SK-N-SH (cell line): ENCODE measurements around the gene UGT1A10. TPM values are rescaled to one million over a fixed set of nuclear protein-coding genes. Genes with fewer than 3 reads are reported as not detected.
"Not testable (repeated sequence)": the region's sequence is repeated elsewhere in the genome, so short reads cannot be mapped to it uniquely, and the experiment has no call there.

Experiments used
- CTCF ChIA-PET: fragments of 300-600, 350-600 bp; formaldehyde crosslinking; extraction: SDS; loops from one replicate; lab custom pipeline; 2021; lab: Yijun Ruan, JAX
- POLR2A ChIA-PET: fragments of 350-600 bp; sonication (Branson Sonifier 250); formaldehyde crosslinking; extraction: SDS; loops from one replicate; lab custom pipeline; 2020; ENCODE audit warnings: antibody characterized with exemption, inconsistent platforms; lab: Yijun Ruan, JAX
- DNase-seq: peaks from one replicate; pipeline ENCODE4 v3.0.0; 2012
- H2AFZ ChIP-seq: fragments of 200-600 bp; sonication (generic); 2 replicates; pipeline ENCODE4 v1.8.1; 2016; ENCODE audit warnings: antibody characterized with exemption, mild to moderate bottlenecking, low read depth
- H3F3A ChIP-seq: fragments of 200-600 bp; sonication (generic); replicated peaks from 2 replicates; pipeline ENCODE3; 2016; ENCODE audit warnings: antibody characterized with exemption, mild to moderate bottlenecking; ENCODE audit not compliant: insufficient read depth
- H3K27ac ChIP-seq, 2 experiments: fragments of 200-500 bp in 1 of 2; fragments of 200-600 bp in 1 of 2; sonication (Bioruptor generic) in 1 of 2; sonication (generic), shearing (Covaris generic) in 1 of 2; 2 replicates each; pipeline versions ENCODE4 v1.5.1 to v1.6.1; 2014 to 2016; ENCODE audit warnings: low read depth in 2 of 2, inconsistent platforms in 1 of 2, low read length in 1 of 2, mild to moderate bottlenecking in 1 of 2, mixed read lengths in 1 of 2
- H3K27me3 ChIP-seq: fragments of 200-600 bp; sonication (generic), shearing (Covaris generic); 2 replicates; pipeline ENCODE4 v1.6.1; 2016; ENCODE audit warnings: mixed run types; ENCODE audit not compliant: insufficient read depth
- H3K36me3 ChIP-seq, 2 experiments: fragments of 200-500 bp in 1 of 2; fragments of 200-600 bp in 1 of 2; sonication (Bioruptor generic) in 1 of 2; sonication (generic) in 1 of 2; replicated peaks in 1 of 2; 2 replicates each; pipeline versions ENCODE3 to v1.5.1; 2014 to 2016; ENCODE audit warnings: low read length in 1 of 2, mild to moderate bottlenecking in 1 of 2; ENCODE audit not compliant: insufficient read depth in 2 of 2, control insufficient read depth in 1 of 2
- H3K4me1 ChIP-seq, 2 experiments: fragments of 200-500 bp in 1 of 2; fragments of 200-600 bp in 1 of 2; sonication (Bioruptor generic) in 1 of 2; sonication (generic), shearing (Covaris generic) in 1 of 2; 2 replicates each; pipeline versions ENCODE4 v1.5.1 to v1.6.1; 2014 to 2016; ENCODE audit warnings: low read depth in 1 of 2, low read length in 1 of 2, mixed run types in 1 of 2; ENCODE audit not compliant: insufficient read depth in 2 of 2, control insufficient read depth in 1 of 2
- H3K4me2 ChIP-seq: fragments of 200-600 bp; sonication (generic), shearing (Covaris generic); 2 replicates; pipeline ENCODE4 v1.6.1; 2017; ENCODE audit warnings: mixed run types
- H3K4me3 ChIP-seq, 2 experiments: fragments of 200-500 bp in 1 of 2; fragments of 200-600 bp in 1 of 2; sonication (Bioruptor generic) in 1 of 2; sonication (generic), shearing (Covaris generic) in 1 of 2; 2 replicates each; pipeline versions ENCODE4 v1.5.1 to v1.8.1; 2014 to 2016; ENCODE audit warnings: low read depth in 2 of 2, inconsistent platforms in 1 of 2, low read length in 1 of 2, mild to moderate bottlenecking in 1 of 2, mixed read lengths in 1 of 2, moderate library complexity in 1 of 2
- H3K79me2 ChIP-seq: fragments of 200-600 bp; sonication (generic); 2 replicates; pipeline ENCODE4 v1.8.1; 2017; ENCODE audit warnings: mild to moderate bottlenecking; ENCODE audit not compliant: insufficient read depth
- H3K9ac ChIP-seq: fragments of 200-600 bp; sonication (generic); 2 replicates; pipeline ENCODE4 v1.6.1; 2017; ENCODE audit warnings: mixed run types
- H3K9me2 ChIP-seq: fragments of 200-600 bp; sonication (generic); 2 replicates; pipeline ENCODE4 v1.6.1; 2017; ENCODE audit warnings: mixed run types
- H3K9me3 ChIP-seq: fragments of 200-600 bp; sonication (generic); 2 replicates; pipeline ENCODE4 v1.6.1; 2017; ENCODE audit warnings: mixed run types, mild to moderate bottlenecking, moderate library complexity
- H4K20me1 ChIP-seq: fragments of 200-600 bp; sonication (generic); 2 replicates; pipeline ENCODE4 v1.6.1; 2017; ENCODE audit warnings: mild to moderate bottlenecking, mixed run types; ENCODE audit not compliant: insufficient read depth
- ELF1 ChIP-seq: IDR thresholded peaks from 2 replicates; pipeline ENCODE4 v1.4.0; 2012
- EP300 ChIP-seq, 2 experiments: IDR thresholded peaks; 2 replicates each; pipeline versions ENCODE4 v1.4.0 to v1.6.1; 2012; ENCODE audit warnings: borderline replicate concordance in 1 of 2, low read depth in 1 of 2, low read length in 1 of 2
- EZH2phosphoT487 ChIP-seq: fragments of 200-600 bp; sonication (generic); IDR thresholded peaks from 2 replicates; pipeline ENCODE4 v1.6.1; 2017; ENCODE audit warnings: low read depth, mixed run types, mild to moderate bottlenecking, antibody characterized with exemption, moderate library complexity, borderline replicate concordance
- GABPA ChIP-seq: IDR thresholded peaks from 2 replicates; pipeline ENCODE4 v1.4.0; 2012; ENCODE audit warnings: low read depth, mild to moderate bottlenecking
- MEF2A ChIP-seq: IDR thresholded peaks from 2 replicates; pipeline ENCODE4 v1.4.0; 2012; ENCODE audit warnings: low read depth, borderline replicate concordance
- NFIC ChIP-seq: IDR thresholded peaks from 2 replicates; pipeline ENCODE4 v1.4.0; 2012; ENCODE audit warnings: borderline replicate concordance
- POLR2AphosphoS5 ChIP-seq: IDR thresholded peaks from 2 replicates; pipeline ENCODE4 v1.6.1; 2012; ENCODE audit warnings: low read depth, low read length
- RAD21 ChIP-seq: IDR thresholded peaks from 2 replicates; pipeline ENCODE4 v1.6.1; 2012; ENCODE audit warnings: mild to moderate bottlenecking, low read length
- RFX5 ChIP-seq: IDR thresholded peaks from 2 replicates; pipeline ENCODE4 v1.6.1; 2012; ENCODE audit warnings: mild to moderate bottlenecking, improper control_type of control experiment, low read length
- SIN3A ChIP-seq: IDR thresholded peaks from 2 replicates; pipeline ENCODE4 v1.6.1; 2012; ENCODE audit warnings: low read depth, mild to moderate bottlenecking, low read length, moderate library complexity, borderline replicate concordance
- SMC3 ChIP-seq: IDR thresholded peaks from 2 replicates; pipeline ENCODE4 v1.6.1; 2012; ENCODE audit warnings: low read depth, low read length, improper control_type of control experiment
- TCF12 ChIP-seq: IDR thresholded peaks from 2 replicates; pipeline ENCODE4 v1.4.0; 2012
- TEAD4 ChIP-seq: IDR thresholded peaks from 2 replicates; pipeline ENCODE4 v1.4.0; 2012; ENCODE audit warnings: mild to moderate bottlenecking, borderline replicate concordance; ENCODE audit not compliant: insufficient read depth
- ZBTB33 ChIP-seq: IDR thresholded peaks from 2 replicates; pipeline ENCODE4 v1.4.0; 2012; ENCODE audit warnings: low read depth, borderline replicate concordance
- WGBS: methylation state at CpG from one replicate; pipeline ENCODE4 v1.1.6; 2017; ENCODE audit warnings: low lambda C conversion rate; 5-methylcytosine and 5-hydroxymethylcytosine counted together
- polyA plus RNA-seq, 3 experiments: library from polyadenylated mRNA; depleted of rRNA; stranded (reverse); fragments of >200 nt; gene quantifications; 2 replicates each; pipeline ENCODE4 v1.2.3, GENCODE V29; 2012
- TF ChIP-seq, protein P1 (sequence below): IDR thresholded peaks from 2 replicates; pipeline ENCODE4 v1.4.0; 2012; ENCODE audit warnings: low read depth, borderline replicate concordance
- TF ChIP-seq, protein P2 (sequence below): IDR thresholded peaks from 2 replicates; pipeline ENCODE4 v1.4.0; 2012; ENCODE audit warnings: low read depth
- TF ChIP-seq, protein P3 (sequence below): fragments of 150-350 bp; IDR thresholded peaks from 2 replicates; pipeline ENCODE4 v1.6.1; 2017; ENCODE audit warnings: antibody characterized with exemption, low read length, low read depth, borderline replicate concordance
- TF ChIP-seq, protein P4 (sequence below): fragments of 200-600 bp; sonication (generic); IDR thresholded peaks from 2 replicates; pipeline ENCODE4 v1.6.1; 2017; ENCODE audit warnings: antibody characterized with exemption, mild to moderate bottlenecking, moderate library complexity

Gene UGT1A10
- polyA plus RNA-seq, 1 of the 3 experiments (the other 2 are of a cell fraction), result not detected

- H3K9me3 ChIP-seq, POLR2A ChIA-PET, DNase-seq, H3K27ac ChIP-seq, H2AFZ ChIP-seq, H3K9me2 ChIP-seq, H3K9ac ChIP-seq, H3K79me2 ChIP-seq, H3K4me3 ChIP-seq, CTCF ChIA-PET, H3K36me3 ChIP-seq, H3F3A ChIP-seq, H3K4me2 ChIP-seq, H4K20me1 ChIP-seq, H3K27me3 ChIP-seq, H3K4me1 ChIP-seq: not testable (repeated sequence)
- 29% methylated on average over 5 of the region's 5 CpGs for WGBS
Measured at GRCh38 chr2:233621863-233622262, 14.4 kb upstream of the UGT1A10 start.

- H3K79me2 ChIP-seq, result no peaks in the 10 kb centered on the region
- H3K9ac ChIP-seq, result no peak overlapping the region
- no peak overlapping the region for H3K4me3 ChIP-seq
- no peaks in the 10 kb centered on the region for H3K4me1 ChIP-seq
- DNase-seq, result no peak
- no peaks in the 10 kb centered on the region for H3F3A ChIP-seq
- no peaks in the 10 kb centered on the region for H3K9me3 ChIP-seq
- H4K20me1 ChIP-seq, result no peaks in the 10 kb centered on the region
- no peaks in the 10 kb centered on the region for H3K27me3 ChIP-seq
- H3K9me2 ChIP-seq, result no peaks in the 10 kb centered on the region
- no peak overlapping the region for H2AFZ ChIP-seq
- H3K4me2 ChIP-seq, result no peak overlapping the region
- ChIA-PET POLR2A (no interaction called here), CTCF (interaction anchor here (0.8 kb wide), 1 partner anchor 16 kb away, joined by 3 read pairs; no protein-coding TSS in a partner anchor)
- H3K27ac ChIP-seq, result no peak overlapping the region
- H3K36me3 ChIP-seq, result no peaks in the 10 kb centered on the region
- 14% methylated on average over 5 of the region's 5 CpGs for WGBS
- TF ChIP-seq ZBTB33 (no peak), EZH2phosphoT487 (no peak), RFX5 (no peak), SIN3A (no peak), SMC3 (no peak), ELF1 (no peak), GABPA (no peak), MEF2A (no peak), POLR2AphosphoS5 (no peak), NFIC (no peak), TCF12 (no peak), TEAD4 (no peak), EP300 (IDR thresholded peaks at IDR 0.05; ENCODE audit: borderline replicate concordance in 1 of 2, low read depth in 1 of 2, low read length in 1 of 2) (no peak), RAD21 (no peak)
- TF ChIP-seq, protein P1, sequence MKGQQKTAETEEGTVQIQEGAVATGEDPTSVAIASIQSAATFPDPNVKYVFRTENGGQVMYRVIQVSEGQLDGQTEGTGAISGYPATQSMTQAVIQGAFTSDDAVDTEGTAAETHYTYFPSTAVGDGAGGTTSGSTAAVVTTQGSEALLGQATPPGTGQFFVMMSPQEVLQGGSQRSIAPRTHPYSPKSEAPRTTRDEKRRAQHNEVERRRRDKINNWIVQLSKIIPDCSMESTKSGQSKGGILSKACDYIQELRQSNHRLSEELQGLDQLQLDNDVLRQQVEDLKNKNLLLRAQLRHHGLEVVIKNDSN, result no peak
- TF ChIP-seq, protein P2, sequence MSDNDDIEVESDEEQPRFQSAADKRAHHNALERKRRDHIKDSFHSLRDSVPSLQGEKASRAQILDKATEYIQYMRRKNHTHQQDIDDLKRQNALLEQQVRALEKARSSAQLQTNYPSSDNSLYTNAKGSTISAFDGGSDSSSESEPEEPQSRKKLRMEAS, result no peak
- TF ChIP-seq, protein P3, sequence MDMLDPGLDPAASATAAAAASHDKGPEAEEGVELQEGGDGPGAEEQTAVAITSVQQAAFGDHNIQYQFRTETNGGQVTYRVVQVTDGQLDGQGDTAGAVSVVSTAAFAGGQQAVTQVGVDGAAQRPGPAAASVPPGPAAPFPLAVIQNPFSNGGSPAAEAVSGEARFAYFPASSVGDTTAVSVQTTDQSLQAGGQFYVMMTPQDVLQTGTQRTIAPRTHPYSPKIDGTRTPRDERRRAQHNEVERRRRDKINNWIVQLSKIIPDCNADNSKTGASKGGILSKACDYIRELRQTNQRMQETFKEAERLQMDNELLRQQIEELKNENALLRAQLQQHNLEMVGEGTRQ, result no peak
- TF ChIP-seq, protein P4, sequence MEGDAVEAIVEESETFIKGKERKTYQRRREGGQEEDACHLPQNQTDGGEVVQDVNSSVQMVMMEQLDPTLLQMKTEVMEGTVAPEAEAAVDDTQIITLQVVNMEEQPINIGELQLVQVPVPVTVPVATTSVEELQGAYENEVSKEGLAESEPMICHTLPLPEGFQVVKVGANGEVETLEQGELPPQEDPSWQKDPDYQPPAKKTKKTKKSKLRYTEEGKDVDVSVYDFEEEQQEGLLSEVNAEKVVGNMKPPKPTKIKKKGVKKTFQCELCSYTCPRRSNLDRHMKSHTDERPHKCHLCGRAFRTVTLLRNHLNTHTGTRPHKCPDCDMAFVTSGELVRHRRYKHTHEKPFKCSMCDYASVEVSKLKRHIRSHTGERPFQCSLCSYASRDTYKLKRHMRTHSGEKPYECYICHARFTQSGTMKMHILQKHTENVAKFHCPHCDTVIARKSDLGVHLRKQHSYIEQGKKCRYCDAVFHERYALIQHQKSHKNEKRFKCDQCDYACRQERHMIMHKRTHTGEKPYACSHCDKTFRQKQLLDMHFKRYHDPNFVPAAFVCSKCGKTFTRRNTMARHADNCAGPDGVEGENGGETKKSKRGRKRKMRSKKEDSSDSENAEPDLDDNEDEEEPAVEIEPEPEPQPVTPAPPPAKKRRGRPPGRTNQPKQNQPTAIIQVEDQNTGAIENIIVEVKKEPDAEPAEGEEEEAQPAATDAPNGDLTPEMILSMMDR, result no peak
- TF ChIP-seq, all 33 proteins: peak for 0
Measured at GRCh38 chr2:233627331-233628025, 8.8 kb upstream of the UGT1A10 start.
